Skin of body (tissue), 2 donors: ENCODE results near the gene TMA7. TPM values are rescaled to one million over a fixed set of nuclear protein-coding genes. Genes with fewer than 3 reads are reported as not detected.
"Not testable (repeated sequence)": the region's sequence is repeated elsewhere in the genome, so short reads cannot be mapped to it uniquely, and the experiment has no call there.

Source experiments
- DNase-seq: peaks from one replicate; lab custom pipeline; 2025; lab: John Stamatoyannopoulos, UW
- total RNA-seq: library from RNA; depleted of rRNA; stranded (reverse); fragments of >200 nt; gene quantifications from one replicate; pipeline ENCODE4 v1.2.3, GENCODE V29; 2014

The TMA7 gene
- total RNA-seq, 1 donor from 2014 or later: 152 TPM

DNA sequence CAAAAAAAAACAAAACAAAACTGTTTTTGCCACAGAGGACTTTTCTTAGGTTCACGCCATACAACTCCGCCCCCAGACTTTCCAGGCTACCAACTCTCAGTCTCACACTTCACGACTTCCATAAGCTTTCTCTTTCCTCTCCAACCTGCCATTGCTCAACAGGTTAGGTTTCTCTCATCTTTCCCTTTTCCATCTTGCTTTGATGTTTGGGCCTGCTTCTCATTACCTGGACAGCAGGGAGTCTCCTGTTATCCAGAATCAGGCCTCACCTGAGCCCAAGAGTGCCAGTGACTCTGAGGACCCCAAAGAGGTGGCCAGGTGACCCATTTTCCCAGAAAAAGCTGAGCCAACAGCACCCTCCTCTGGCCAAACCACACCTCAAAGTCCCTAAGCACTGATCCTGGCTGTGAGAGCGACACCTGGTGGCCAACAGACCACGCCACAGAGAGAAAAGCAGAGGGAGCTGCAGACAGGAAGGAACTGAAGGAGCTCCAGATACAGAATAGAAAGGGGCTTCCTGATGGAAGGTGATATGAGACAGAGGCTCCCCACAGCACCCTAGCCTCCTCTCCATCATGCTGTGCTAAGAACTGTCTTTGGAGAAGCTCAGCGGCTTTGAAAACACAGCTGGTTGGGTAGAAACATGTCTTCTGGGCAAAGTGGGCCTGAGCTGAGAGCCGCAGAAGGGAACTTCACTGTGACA lies 4.1 kb upstream of the TMA7 start:
- DNase-seq: peak; percentile 63

- DNase-seq: no peak
Observed at GRCh38 chr3:48436477-48436787, 3.6 kb upstream of the TMA7 start.

DNA sequence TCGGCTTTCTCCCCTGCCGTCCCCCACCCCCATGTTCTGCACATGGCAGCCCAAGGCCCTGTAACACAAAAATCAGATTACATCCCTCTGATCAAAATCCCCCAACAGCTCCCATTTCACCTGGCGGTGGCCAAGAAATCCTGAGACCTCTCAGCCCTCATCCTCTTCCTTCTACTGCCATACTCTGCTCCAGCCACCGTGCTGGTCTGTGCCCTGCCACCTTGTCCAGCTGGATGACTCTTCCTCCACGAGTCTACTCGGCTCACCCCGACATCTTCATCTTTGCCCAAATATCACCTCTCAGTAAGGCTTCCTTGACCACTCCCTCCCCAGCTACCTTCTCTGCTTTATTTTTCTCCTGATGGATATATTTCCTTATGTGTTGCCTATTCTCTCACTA lies 3.2 kb upstream of the TMA7 start:
- DNase-seq: no peak

GRCh38 chr3:48437812-48438211 lies 2.2 kb upstream of the TMA7 start:
- DNase-seq: no peak

GRCh38 chr3:48440590-48440958 lies 517 bp downstream of the TMA7 start:
- DNase-seq: no peak

- no peak for DNase-seq
Observed at GRCh38 chr3:48441940-48442339, 1.9 kb downstream of the TMA7 start.

DNA sequence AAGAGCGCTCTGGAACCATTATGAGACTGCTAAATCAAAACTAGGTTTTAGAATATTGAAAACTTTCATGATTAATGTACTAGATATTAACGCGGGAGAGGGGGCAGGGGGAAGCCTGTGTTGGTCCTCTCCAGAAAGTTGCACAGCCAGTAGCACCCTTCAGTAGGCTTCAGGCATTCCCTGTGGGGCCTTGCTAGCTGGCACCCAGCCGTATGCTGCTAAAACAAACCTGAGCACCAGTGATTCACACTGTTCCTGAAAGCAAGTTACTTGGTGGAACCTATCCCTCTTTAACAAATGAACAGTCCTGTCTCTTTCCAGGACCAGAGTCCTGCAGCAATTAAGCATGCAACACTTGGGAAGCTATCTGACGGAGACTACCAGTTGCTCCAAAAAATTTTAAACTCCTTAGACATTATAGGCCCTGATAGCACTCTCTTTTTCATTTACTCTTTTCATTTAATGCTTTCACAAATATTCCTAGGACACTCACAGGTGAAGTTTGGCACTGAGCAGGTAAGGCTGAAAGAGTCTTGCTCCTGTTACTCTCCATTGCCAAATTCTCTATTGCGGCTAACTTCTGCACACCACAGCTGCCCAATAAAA lies 5.3 kb downstream of the TMA7 start:
- DNase-seq: no peak

DNA sequence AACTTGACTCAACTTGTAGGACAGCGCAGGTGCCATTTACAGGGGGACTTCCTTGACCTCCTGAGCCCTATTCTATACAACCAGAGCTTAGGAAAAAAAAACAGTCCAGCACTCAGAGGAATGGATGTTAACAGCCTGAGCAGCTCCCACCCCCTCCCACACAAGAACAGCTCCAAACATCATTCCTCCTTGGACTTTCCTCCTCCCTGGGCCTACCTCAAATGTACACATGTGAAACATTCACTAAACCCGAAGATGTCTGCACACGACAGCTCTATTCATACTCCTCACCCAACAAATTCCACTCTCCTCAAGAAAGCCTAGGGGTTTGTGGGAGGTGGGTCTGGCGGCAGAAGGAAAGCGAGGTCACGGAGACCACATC lies 6.0 kb downstream of the TMA7 start:
- no peak for DNase-seq

GRCh38 chr3:48446425-48447193 lies 6.6 kb downstream of the TMA7 start, which contains the start of gene ATRIP:
TSS of gene ATRIP (plus strand) at chr3:48446737. CDS start at chr3:48446846, 109 bp downstream.
- DNase-seq: peak; percentile 53

DNA sequence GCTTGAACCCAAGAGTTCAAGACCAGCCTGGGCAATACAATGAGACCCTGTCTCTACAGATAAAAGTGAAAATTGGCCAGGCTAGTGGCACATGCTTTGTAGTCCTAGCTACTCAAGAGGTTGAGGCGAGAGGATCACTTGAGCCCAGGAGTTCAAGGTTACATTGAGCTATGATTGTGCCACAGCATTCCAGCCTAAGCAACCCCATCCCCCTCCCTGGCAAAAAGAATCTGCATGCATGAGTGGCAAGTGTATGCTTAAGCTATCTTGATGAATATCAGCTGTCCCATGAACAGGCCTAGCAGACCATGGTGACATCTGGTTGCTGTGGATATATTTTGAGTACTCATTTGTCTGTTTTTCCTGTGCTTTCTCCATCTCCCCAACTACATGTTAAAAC lies 11.2 kb downstream of the TMA7 start:
- DNase-seq: no peak

- no peak for DNase-seq
Observed at GRCh38 chr3:48456456-48456855, 16.4 kb downstream of the TMA7 start.

GRCh38 chr3:48459331-48459730 lies 19.3 kb downstream of the TMA7 start:
- DNase-seq: no peak

DNA sequence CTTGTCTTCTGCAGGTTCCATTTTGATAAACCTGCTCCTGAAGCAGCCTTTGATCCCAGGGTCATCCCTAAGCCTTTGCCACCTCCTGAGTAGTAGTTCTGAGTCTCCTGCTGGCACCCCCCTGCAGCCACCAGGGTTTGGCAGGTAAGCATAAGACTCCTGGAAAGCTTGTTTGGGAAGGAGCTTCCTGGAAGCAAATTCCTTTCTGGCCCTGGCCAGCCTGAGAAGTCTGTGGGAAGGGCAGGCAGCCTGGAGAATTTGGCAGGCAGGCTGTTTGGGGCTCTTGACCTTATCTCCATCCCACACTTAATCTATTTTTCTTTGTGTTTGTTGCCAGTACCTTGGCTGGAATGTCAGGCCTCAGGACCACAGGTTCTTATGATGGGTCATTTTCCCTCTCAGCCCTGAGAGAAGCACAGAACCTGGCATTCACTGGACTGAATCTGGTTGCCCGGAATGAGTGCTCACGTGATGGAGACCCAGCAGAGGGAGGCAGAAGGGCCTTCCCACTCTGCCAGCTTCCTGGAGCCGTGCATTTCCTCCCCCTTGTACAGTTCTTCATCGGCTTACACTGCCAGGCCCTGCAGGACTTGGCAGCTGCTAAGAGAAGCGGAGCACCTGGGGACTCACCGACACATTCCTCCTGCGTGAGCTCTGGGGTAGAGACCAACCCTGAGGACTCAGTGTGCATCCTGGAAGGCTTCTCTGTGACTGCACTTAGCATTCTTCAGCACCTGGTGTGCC lies 19.9 kb downstream of the TMA7 start:
- no peak for DNase-seq

DNA sequence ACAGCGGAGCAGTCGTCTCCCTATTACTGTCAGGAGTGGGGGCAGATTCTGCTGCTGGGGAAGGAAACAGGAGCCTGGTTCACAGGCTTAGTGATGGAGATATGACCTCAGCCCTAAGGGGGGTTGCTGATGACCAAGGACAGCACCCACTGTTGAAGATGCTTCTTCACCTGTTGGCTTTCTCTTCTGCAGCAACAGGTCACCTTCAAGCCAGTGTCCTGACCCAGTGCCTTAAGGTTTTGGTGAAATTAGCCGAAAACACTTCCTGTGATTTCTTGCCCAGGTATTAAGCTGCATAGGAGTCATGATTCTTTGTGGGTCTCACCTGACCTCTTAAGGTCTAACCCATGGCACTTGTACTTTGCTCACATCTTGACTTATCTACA lies 20.5 kb downstream of the TMA7 start:
- no peak for DNase-seq

DNA sequence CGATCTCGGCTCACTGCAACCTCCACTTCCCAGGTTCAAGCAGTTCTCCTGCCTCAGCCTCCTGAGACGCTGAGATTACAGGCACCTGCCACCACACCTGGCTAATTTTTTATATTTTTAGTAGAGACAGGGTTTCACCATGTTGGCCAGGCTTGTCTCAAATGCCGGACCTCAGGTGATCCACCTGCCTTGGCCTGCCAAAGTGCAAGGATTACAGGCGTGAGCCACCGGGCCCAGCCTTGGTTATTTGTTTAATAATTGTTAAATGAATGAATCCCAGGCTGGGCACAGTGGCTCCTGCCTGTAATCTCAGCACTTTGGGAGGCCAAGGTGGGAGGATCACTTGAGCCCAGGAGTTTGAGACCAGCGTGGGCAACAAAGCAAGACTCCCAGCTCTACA lies 21.7 kb downstream of the TMA7 start:
- not testable (repeated sequence) for DNase-seq

GRCh38 chr3:48463703-48464102 lies 23.6 kb downstream of the TMA7 start:
- DNase-seq: no peak

- no peak for DNase-seq
Observed at GRCh38 chr3:48464713-48465221, 24.7 kb downstream of the TMA7 start.

DNA sequence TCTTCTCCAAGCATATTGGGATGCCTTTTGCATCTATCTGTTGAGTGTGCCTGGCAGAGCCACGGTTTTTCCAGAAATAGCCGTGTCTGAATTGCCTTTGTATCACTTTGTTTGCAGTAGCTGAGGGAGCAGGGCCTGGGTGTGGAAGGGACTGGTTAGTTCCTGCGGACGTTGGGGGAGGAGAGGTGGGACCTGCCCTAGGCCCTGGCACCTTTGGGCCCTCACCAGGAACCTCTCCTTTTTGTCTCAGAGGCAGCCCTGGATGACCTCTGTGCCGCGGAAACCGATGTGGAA lies 25.1 kb downstream of the TMA7 start:
- no peak for DNase-seq

DNA sequence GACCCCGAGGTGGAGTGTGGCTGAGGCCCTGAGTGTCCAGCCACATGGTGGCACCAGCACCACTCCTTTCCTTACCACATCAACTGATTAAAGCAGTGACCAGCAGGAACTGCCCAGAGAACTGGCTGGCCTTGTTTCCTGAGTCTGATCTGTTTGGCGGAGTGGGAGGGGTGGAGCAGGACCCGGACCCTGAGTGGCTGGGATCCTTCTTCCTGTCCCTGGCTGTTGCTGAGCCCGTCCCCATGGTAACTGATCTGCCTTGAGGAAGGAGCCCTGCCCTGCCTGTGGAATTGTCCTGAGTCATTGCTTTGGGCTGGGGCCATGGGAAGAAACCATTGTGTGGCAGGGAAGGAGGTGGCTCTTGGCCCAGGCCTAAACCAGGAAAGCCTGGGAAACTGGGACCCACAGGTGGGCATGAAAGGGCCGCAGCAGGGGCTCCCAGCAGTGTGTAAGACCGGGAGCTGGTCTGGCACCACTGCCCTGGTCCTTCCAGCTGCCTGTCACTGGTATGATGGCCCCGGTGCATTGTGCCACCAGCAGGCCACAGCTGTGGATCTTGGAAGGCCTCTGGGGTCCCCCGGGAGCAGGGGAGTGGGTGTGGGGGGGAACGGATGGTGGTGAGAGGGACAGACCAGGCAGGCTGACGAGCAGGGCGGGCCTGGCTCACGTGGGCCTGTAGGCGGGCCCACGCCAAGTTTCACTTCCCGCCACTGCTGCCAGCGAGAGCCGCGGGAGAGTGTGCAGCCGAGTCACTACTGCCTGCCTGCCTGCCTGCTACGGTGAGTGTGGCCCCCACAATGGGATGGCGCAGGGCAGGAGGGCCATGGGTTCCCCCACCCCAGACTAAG lies 25.7 kb downstream of the TMA7 start:
- peak; percentile 99 for DNase-seq

DNA sequence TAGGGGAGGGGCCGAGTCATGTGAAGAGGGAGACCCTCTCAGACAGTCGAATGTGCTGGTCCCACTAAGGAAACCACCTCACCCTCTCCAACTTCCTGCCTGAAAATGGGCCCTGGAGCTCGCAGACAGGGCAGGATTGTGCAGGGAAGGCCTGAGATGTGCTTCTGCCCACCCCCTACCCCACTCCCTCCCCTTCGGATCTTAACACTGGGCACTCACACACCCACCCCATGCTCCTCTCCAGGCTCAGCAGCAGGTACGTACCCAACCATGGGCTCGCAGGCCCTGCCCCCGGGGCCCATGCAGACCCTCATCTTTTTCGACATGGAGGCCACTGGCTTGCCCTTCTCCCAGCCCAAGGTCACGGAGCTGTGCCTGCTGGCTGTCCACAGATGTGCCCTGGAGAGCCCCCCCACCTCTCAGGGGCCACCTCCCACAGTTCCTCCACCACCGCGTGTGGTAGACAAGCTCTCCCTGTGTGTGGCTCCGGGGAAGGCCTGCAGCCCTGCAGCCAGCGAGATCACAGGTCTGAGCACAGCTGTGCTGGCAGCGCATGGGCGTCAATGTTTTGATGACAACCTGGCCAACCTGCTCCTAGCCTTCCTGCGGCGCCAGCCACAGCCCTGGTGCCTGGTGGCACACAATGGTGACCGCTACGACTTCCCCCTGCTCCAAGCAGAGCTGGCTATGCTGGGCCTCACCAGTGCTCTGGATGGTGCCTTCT lies 26.5 kb downstream of the TMA7 start:
- DNase-seq: no peak

DNA sequence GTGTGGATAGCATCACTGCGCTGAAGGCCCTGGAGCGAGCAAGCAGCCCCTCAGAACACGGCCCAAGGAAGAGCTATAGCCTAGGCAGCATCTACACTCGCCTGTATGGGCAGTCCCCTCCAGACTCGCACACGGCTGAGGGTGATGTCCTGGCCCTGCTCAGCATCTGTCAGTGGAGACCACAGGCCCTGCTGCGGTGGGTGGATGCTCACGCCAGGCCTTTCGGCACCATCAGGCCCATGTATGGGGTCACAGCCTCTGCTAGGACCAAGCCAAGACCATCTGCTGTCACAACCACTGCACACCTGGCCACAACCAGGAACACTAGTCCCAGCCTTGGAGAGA lies 27.0 kb downstream of the TMA7 start:
- no peak for DNase-seq
